Ramos (cell line): Measurements from ENCODE around the gene NR6A1.

Experiments used
- in situ Hi-C: fragments of 300-500 bp; cut with MboI; formaldehyde crosslinking; loops from one replicate; pipeline ENCODE4 v1.14.3; 2022; ENCODE audit warnings: low sequenced_read_pairs; ENCODE audit not compliant: unreplicated experiment

NR6A1 gene

DNA sequence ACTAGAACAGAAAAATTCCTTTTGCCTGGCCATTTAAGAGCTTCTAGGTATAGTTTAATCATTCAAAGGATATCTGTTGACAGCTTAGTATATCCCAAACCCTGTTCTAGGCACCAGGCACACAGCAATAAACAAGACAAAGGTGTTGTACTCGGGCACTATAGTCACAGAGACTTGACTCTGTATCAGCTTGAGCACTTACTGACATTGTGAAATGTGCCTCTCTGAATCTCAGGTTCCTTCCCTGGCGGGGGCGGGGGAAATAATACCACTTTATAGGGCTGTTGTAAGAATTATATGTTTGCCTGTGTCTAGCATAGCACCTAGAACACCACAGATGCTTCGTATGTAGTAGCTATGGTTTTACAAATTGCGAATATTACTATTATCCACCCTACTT is 104.5 kb downstream of the NR6A1 start:
- in situ Hi-C loops: no loop called here

DNA sequence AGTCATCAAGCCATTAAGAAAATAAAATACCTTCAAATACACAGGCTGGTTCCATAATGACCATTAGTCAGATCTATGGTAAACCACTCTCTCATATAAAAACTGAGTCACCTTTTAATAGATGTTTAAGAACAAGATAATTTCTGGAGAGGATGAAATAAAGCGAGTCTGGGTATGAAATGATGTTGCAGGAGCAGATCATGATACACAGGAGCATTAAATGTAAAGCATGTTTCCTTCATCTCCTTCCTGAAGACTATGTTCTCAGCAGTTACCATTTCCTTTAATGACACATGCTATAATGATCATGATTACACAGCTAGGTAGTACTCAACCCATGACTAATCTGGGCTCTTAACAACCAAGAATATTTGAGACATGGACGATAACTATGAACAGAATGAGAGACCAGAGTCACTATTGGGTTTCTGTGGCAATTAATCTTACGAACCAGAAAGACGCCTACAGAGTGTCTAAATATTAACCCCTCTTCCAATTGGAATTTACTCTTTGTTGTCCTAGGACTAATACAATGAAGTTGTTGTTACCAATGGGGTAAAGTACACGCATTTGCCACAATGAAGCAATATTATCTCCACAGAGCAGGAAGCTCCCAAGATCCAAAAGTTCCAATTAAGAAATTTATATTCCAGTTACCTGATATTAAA is 105.6 kb downstream of the NR6A1 start:
- in situ Hi-C loops: no loop called here

DNA sequence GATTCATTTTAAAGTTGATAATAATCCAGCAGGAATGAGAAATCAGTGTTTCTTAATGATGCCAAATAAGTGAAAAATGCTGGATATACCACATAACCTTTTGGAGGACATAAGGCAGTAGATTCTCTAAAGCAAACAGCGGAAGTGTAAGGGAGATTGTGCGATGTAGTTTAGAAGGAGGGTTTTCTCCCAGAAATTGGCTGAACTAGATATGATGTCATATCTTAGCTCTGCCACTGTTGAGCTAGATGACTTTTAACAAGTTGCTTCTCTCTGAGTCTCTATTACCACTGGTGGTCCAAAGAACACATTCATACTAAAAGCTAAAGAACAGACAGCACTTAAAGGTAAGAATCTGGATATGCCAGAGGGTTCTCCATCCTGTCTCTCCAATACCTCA is 107.0 kb downstream of the NR6A1 start:
- in situ Hi-C loops: no loop called here

DNA sequence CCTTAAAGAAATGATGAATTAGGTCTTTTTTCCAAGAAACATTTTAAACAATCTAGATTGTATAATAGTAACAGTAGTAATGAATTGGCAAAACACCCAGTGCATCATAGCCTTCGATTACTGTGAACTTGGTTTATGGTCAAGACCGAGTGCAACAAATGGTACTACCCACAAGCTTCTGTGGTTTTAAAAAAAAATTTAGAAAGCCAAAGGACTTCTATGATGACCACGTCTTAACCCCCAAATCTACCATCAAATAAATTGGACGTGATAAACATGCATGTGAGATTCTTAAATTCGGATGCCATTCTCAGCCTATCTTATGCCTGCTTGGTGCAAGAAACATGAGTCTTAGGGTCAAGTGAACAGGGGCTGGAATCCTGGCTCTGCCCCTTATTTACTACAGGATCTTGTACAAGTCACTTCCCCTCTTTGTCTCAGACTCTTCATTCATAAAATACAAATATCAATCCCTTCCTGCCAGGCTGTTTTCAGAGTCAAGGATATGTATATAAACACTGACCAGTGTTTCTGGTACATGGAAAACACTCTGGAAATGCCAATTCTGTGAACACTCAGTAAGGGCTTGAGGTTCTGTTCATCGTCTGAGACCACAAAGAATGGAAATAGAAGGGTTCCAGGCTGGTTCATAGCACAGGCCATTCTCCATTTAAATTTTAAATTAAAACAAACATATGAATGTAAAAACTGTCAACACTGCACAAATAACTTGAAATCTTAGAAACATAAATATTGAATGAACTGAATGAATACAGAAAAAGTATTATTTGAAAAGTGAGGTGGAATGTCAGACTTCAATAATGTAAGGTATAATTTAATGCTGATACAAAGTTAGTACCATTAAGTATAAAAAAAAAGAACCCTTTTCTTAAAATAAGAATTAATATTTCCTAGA is 107.8 kb downstream of the NR6A1 start:
- in situ Hi-C loops: no loop called here

DNA sequence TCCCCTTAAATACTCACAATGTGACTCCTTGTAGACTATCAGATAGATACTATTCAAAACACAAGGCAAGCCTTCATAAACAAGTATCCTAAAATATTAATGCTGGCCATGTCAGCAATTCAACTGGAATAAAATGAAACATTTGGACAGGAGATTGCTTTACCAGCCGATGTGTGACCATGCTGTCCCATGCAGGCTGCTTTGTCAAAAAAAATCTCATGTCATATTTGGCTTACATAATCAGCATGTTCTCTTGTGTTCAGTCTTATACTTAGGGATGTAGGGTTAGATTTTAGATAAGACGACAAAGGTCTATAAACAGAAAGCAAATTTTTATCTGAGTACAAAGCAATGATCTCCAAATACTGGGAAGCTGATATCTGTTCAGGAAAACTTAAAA is 108.5 kb downstream of the NR6A1 start:
- in situ Hi-C loops: no loop called here

DNA sequence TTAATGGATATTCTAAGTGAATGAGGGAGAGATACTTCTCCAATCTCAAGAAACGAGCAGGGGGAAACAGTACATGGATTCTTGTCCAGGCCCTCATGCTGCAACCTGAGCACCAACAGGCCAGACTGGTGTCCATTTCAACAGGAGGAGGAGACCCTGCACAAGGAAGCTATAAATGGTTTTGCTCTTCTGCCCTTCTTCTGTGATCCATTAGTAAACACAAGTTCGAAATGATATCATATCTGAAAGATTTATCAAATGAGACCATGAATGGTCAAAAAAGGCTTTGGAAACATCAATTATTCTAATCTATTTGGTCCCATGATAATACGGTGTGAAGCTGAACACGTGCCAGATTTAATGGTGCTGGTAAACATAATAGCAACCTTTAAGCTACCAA is 109.8 kb downstream of the NR6A1 start:
- in situ Hi-C loops: no loop called here

DNA sequence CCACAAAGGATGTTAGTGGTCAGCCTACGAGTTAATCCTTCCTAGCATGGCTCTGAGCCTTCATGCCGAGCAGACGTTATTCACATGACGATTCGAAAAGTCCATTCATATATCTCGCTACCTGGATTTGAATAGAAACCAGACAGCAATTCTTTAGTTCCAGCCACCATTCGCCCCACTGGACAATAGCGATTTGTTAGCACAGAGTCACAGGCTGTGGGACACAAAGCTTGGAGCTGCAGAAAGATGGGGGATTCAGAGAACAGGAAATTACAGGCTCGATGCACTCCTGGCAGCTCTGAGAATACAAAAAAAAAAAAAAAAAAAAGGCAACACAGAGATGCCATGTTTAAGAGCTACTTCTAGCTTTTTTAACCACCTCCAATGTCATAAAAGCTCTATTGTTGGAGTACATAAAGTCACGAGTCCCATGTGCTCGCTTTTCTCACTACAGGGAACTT is 110.7 kb downstream of the NR6A1 start:
- in situ Hi-C loops: no loop called here

DNA sequence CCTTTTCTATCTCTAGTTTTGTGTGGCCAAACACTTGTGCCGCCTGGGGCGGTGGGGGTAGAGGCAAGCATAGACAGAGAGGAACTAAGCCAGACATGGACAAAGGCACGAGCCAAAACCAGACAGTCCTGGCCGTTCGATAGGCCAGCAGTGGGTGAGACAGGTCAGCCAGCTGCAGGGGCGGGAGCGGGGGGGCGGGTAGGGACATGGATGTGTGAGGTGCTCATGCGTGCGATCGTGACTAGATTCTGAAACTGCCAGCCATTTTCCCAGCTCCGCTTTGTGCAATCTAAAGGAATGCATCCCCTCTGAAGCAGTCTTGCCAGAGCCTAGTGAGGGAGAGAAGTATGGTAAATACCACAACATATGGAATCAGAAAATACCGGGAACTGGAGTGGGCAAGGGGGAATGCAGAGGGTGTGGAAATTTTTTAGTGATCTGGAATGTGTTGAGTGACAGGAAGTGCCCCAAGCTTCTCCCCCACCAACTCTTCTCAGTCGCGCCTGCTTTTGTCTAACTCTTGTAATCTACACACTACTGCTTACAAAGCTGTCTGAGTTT is 111.9 kb downstream of the NR6A1 start:
- in situ Hi-C loops: no loop called here

DNA sequence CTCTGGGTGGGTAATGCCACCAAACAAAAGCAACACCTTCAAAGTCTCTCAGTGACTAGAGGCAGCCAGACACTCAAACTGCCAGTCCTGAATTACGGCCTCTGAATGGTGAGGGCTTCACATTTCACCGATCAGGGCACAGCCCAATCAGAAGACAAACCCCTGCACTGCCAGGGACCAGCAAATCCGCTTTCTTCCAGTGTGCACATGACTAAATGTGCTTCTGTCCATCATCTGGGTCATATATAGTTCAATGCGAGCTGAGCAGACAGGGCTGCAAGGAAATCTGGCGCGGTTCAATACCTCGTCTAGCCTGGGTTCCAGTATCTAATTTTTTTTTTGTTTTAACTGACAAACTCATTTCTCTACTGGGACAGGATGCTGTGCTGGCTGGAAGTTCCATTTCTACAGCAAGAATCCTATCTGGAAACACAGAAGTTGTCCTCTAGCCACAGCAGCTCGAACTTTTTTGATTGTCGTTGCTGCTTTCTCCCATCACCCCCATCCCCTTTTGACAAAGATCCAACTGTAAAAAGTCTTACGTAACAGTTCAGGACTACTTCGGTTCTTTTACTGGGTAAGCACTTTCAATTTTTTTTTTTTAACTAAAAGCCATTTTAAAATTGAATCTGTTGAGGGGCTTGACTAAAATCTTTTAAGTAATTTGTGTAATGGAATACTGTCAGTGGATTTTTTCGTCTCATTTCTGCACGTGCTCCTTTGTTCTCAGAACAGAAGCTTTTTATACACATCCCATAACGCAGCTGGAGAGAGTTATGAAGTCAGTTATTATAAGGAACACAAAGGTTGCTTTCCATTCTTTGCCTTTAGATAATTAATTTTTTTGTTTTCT is 112.7 kb downstream of the NR6A1 start:
- in situ Hi-C loops: no loop called here

DNA sequence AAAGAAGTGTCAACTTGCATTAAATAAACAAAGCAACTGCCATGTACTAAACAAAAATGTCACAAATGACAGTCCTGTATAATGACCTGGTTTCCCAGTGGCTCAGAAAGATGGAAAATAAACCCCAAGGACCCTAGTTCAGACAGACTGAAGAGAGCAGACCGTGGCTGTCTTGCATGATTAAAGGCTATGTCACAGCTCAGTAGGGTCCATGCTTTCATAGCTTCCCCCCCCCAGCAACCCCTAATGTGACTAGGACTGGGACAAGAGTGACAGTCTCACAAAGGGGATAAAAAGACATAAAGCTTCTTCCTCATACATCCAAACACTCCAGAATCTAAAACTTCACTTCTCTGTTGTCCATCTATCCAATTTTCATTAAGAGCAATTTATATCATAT is 113.6 kb downstream of the NR6A1 start:
- in situ Hi-C loops: no loop called here

DNA sequence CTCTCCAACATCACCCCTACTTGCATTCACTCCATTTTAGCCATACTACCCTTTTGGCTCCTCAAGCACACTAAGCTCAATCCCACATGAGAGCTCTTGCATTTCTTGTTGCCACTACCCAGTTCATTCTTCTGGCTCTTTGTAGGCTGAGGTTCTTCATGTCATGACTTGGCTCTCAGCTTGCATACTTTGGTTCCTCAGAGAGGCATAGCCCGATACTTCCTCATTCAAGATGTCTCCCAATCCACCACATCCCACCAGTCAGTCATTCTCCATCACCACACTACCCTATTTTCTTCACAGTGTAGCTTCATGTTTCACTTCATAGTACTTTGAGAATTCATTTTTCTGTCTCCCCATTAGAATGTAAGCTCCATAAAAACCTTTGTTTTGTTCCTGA is 116.7 kb downstream of the NR6A1 start:
- in situ Hi-C loops: no loop called here

DNA sequence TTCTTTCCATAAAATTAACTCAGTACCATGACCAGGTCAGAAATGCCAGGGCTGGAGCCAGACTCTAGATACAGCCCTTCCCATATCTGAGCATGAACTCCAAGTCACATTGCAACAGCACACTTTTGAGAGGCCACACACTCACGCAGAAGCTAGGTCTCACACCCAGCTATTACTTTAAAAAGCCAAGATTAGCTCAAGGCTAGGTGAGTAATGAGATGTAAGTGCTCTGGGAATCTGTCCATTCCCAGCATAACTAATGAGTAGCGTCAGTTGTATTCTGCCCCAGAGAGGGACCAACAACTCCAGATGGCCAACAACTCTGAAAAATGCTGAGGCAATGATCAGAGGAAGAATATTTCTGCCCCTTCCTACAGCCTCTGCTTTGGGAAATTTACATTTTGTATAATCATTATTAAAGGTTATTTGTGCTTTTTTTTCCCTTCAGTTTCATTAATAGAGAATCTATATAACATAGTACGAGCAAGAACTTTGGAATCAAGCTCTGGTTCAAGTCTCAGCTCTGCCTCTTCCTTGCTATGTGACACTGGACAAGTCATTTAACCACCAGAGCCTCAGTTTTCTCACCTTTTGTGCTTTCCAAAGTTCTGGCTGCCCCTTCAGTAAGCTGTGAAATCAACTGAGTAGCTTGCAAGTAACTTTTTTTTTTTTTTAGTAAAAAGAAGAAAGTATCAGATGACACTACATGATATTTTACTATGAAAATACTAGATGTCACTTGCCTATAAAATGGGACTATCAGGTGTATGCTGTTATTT is 118.3 kb downstream of the NR6A1 start:
- in situ Hi-C loops: no loop called here

DNA sequence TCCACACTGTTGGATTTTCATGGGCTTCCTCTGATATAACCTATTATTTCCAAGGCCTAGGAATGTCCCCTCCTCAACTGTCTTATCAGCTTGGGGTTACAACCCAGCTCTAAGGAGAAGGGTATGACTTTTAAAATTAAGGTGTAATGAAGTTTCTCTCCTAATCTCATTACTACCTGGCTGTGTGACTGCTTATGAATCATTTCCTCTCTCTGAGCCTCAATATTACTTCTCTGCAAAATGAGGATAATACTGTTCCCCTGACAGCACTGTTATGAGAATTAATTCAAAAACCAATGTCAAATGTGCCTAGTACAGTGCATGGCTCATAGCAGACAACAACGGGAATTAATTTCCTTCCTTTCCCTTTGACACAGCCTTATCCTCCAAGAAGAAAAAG is 118.9 kb downstream of the NR6A1 start:
- in situ Hi-C loops: no loop called here

DNA sequence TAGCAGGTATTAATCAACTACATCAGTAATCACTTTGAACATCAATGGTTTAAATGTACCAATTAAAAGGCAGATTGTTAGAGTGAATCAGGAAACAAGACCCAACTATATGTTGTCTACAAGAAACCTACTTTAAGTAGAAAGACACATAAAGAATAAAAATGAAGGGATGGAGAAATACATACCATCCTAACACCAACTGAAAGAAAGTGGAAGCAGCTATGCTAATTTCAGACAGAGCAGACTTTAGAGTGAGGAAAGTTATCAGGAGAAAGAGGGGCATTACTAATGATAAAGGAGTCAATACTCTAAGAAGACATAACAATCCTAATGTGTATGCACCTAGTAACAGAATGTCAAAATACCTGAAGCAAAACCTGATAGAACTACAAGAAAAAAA is 125.8 kb downstream of the NR6A1 start:
- in situ Hi-C loops: no loop called here

DNA sequence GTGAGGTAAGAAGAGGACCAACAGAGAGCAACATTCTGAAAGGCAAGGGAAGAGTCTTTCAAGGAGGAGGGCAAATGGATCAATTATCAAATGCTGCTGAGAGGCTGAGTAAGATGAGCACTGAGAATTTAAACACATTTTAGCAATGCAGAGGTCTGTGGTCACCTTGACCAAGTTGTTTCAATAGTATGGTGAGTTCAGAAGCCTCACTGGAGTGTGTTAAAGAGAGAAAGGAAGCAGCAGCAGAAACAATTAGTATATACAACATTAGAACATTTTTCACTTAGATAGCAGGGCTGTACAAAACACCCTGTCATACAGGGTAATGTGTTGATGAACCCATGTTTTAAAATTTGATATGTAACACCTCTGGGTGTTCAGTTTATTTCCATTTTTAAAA is 131.5 kb downstream of the NR6A1 start:
- in situ Hi-C loops: no loop called here

DNA sequence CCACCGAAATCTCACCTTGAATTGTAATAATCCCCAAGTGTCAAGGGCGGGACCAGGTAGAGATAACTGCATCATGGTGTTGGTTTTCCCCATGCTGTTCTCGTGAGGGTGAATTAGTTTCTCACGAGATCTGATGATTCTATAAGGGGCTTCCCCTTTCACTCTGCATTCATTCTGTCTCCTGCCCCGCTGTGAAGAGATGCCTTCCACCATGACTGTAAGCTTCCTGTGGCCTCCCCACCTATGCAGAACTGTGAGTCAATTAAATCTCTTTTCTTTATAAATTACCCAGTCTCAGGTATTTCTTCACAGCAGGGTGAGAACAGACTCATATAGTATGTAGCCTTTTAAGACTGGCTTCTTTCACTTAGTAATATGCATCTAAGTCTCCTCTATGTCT is 135.8 kb downstream of the NR6A1 start:
- in situ Hi-C loops: no loop called here

DNA sequence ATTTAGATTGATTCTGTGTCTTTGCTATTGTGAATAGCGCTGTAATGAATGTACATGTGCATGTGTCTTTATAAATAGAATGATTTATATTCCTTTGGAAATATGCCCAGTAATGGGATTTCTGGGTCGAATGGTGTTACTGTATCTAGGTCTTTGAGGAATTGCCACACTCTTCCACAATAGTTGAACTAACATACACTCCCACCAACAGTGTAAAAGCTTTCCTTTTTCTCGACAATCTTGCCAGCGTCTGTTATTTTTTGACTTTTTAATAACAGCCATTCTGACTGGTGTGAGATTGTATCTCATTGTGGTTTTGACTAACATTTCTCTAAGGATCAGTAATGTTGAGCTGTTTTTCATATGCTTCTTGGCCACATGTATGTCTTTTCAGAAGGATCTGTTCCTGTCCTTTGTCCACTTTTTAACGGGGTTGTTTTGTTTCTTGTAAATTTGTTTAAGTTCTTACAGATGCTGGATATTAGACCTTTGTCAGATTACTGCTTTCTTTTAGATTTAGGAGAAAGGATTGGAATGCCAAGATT is 139.0 kb downstream of the NR6A1 start:
- in situ Hi-C loops: no loop called here

DNA sequence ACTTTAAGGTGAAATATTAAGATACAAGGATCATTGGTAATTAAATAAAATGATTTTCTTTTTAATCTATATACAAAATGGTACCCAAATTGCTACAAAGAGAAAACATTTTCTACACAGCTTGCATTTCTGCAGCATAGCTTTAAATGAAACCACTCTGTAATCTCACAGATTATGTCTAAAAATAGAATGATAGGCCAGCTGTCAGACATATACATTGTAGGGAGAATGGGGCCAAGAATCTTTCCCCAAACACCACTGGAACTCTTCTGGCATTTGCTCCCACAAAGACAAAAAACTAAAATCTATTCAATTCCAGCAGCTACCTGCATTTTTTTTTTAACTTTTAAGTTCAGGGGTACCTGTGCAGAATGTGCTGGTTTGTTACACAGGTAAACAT is 139.8 kb downstream of the NR6A1 start:
- in situ Hi-C loops: no loop called here

DNA sequence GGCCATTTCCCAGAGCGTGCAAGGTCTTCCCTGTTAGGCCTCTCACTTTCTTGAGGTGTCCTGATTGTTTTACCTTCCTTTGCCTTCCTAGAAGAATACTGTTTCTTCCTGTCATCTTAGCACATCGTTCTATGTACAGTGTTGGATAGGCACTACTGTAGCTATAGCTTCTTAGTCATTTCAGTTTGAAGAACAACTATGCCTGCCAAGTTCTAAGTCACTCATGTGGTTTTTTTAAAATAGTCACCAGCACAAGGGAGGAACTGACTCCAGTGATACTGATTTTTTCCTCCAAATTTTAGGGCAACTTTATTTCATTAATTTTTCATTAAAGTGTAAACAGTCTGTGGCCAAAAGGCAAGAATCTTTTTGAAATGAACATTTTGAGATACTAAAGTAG is 141.5 kb downstream of the NR6A1 start:
- in situ Hi-C loops: no loop called here
